ENCODE results near the gene CFD.
"Not testable (repeated sequence)": the region's sequence is repeated elsewhere in the genome, so short reads cannot be mapped to it uniquely, and the experiment has no call there.

Gene CFD

GRCh38 chr19:858868-859843 lies at the start of gene CFD:
Gene CFD, plus strand, starts transcription at chr19:859664. Its CDS starts 26 bp downstream, at chr19:859690.
- DNase-seq: no peak

- no peak for DNase-seq
Measured at GRCh38 chr19:810077-810855, 49.2 kb upstream of the CFD start.

- no peak for DNase-seq
Measured at GRCh38 chr19:810883-811489, 48.5 kb upstream of the CFD start.

DNA sequence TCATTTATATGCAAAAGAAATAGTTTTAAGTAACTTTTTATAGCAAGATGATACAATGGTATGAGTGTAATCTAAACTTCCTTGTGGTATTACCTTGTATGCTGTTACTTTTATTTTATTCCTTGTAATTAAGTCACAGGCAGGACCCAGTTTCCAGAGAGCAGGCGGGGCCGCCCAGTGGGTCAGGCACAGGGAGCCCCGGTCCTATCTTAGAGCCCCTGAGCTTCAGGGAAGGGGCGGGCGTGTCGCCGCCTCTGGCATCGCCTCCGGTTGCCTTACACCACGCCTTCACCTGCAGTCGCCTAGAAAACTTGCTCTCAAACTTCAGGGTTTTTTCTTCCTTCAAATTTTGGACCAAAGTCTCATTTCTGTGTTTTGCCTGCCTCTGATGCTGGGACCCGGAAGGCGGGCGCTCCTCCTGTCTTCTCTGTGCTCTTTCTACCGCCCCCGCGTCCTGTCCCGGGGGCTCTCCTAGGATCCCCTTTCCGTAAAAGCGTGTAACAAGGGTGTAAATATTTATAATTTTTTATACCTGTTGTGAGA lies 47.9 kb upstream of the CFD start:
- no peak for DNase-seq

DNA sequence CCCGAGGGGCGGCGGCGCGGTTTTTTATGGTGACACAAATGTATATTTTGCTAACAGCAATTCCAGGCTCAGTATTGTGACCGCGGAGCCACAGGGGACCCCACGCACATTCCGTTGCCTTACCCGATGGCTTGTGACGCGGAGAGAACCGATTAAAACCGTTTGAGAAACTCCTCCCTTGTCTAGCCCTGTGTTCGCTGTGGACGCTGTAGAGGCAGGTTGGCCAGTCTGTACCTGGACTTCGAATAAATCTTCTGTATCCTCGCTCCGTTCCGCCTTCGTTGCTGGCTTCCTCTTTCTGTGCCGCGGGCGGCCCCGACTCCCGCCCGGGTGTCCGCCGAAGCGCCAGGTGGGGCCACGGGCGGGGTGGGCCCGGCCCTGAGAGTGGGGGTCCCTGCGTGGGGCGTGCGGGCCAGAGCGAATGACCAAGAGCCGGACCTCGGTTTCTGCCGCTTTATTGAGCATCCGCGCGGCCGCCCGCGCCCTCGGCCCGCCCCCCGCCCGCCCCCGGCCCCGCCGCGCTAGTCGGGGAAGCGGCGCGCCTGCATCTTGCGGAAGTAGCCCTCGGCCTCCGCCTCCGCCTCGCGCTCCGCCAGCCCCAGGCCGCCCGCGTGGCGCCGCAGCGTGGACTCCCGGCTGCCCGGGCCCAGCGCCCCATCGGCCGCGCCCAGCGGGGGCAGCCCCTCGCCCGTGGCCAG lies 47.3 kb upstream of the CFD start:
- DNase-seq: no peak

DNA sequence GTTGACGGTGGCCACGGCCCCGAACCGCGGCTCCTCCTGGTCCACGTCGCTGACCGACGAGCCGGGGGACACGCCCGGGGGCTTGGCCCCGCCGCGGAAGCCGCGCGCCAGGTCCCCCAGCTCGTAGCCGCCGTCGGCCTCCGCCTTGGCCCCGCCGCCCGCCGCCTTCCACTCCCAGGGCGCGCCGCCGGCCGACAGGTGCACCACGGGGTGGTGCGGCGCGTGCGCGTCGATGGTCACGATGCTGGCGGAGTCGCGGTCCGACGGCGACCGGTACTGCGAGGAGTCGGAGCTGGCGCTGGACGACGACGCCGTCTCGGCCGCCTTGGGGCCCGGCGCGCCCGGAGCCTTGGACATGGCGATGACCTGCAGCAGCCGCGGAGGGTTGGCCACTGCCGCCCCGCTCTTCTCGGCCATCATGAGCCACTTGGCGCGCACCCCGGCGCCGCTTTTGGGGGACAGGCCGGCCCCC lies 46.7 kb upstream of the CFD start:
- DNase-seq: no peak

- no peak for DNase-seq
Measured at GRCh38 chr19:813219-814151, 46.0 kb upstream of the CFD start.

GRCh38 chr19:814152-815078 lies 45.0 kb upstream of the CFD start:
- no peak for DNase-seq

DNA sequence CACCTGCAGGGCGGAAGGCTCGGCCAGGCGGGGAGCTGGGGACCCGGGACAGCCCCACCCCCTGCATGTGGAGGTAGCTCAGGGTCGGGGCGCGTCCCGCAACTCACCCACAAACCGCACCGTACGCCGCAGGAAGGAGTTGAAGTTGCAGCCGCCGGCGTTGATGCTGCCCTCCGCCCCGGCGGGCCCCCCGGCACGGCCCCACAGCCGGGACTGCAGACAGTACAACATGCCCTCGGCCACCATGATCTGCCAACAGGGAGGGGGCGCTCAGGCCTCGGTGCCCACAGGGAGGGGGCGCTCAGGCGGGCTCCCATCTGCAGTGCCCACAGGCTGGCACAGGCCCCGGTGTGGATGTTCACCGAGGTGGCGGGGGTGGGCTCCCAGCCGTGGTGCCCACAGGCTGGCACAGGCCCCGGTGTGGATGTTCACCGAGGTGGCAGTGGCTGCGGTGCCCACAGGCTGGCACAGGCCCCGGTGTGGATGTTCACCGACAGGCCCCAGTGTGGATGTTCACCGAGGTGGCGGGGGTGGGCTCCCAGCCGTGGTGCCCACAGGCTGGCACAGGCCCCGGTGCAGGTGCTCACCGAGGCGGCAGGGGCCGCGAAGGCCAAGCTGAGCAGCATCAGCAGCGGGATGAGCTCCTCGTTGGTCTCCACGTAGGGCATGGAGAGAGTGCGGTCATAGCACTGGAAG lies 44.2 kb upstream of the CFD start:
- DNase-seq: no peak

- no peak for DNase-seq
Measured at GRCh38 chr19:815775-816499, 43.5 kb upstream of the CFD start.

DNA sequence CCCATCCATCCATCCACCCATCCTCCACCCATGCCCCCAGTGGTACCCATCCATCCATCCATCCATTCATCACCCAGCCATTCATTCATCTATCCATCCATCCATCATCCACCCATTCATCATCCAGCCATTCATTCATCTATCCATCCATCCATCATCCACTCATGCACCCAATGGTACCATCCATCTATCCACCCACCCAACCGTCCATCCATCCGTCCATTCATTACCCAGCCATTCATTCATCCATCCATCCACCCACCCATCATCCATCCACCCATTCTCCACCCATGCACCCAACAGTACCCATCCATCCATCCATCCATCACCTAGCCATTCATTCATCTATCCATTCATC lies 43.0 kb upstream of the CFD start:
- DNase-seq: no peak

DNA sequence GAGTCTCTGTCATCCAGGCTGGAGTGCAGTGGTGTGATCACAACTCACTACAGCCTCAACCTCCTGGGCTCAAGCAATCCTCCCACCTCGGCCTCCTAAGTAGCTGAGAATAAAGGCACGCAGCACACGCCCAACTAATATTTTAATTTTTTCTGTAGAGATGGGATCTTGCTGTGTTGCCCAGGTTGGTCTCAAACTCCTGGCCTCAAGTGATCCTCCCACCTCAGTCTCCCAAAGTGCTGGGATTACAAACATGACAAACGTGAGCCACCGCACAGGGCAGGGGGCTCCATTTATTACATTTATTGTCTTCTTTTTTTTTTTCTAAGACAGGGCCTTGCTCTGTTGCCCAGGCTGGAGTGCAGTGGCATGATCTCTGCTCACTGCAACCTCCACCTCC lies 39.3 kb upstream of the CFD start:
- DNase-seq: not testable (repeated sequence)

- no peak for DNase-seq
Measured at GRCh38 chr19:821231-821824, 38.1 kb upstream of the CFD start.

GRCh38 chr19:821825-822503 lies 37.5 kb upstream of the CFD start, which contains the start of gene PLPPR3:
Gene PLPPR3, minus strand, starts transcription at chr19:821955. Its CDS starts 396 bp downstream, at chr19:821559.
- DNase-seq: no peak

- DNase-seq: no peak
Measured at GRCh38 chr19:823565-824121, 35.8 kb upstream of the CFD start.

DNA sequence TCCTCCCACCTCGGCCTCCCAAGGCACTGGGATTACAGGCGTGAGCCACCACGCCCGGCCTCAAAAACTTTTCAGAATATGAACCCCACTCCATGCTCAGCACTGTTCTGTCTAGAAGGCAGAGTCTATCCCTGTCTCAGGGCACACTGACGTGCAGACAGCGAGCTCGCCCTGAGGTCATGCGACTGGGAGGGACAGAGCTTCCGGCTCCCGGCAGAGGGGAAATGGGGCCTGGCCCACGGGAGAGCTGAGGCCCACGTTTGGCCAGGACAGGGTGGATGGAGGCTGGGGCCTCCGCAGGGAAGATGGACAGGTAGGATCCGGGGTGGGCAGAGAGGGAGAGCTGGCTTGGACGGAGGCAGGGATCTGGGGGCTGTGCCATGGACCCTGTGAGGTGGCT lies 34.6 kb upstream of the CFD start:
- DNase-seq: no peak

DNA sequence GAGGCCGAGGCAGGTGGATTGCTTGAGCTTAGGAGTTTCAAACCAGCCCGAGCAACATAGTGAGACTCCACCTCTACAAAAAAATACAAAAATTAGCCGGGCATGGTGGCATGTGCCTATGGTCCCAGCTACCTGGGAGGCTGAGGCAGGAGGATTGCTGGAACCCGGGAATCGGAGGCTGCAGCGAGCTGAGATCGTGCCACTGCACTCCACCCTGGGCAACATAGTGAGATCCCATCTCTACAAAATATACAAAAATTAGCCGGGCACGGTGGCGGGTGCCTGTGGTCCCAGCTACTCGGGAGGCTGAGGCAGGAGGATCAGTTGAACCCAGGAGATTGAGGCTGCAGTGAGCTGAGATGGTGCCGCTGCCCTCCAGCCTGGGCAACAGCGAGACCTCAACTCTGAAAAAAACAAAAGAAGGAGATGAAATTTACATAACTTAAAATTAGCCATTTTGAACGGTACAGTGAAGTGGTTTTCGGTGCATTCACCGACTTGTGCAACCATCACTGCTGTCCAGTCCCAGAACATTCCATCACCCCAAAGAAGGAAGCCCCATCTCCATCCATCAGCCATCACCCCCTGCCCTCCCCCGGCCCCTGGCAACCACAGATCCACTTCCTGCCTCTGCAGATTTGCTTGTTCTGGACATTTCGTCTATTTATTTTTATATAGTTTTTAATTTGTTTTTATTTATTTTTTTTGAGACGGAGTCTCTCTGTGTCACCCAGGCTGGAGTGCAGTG lies 33.4 kb upstream of the CFD start:
- no peak for DNase-seq

All from NCI-H774 (cell line).